ENCODE results near the gene HES7.
A peak's percentile ranks its signal among the peaks of the same experiment; 100 is the strongest.

Gene HES7

GRCh38 chr17:8082292-8082691, 41.6 kb downstream of the HES7 start:
- Histone ChIP-seq H2AFZ (ENCODE audit: low read depth, low read length) (no peak overlapping the region), H3K4me2 (ENCODE audit: low read length) (no peak overlapping the region), H4K20me1 (ENCODE audit: insufficient read depth, low read length) (no peaks in the 10 kb centered on the region), H3K36me3 (replicated peaks; ENCODE audit: low read depth, low read length) (no peaks in the 10 kb centered on the region), H3K79me2 (ENCODE audit: low read length) (no peaks in the 10 kb centered on the region), H3K4me3 (ENCODE audit: low read length) (no peak overlapping the region), H3K4me1 (ENCODE audit: low read length) (peaks cover 5% of the 10 kb centered on the region), H3K9me3 (ENCODE audit: insufficient read depth, low read length) (no peaks in the 10 kb centered on the region), H3K27me3 (ENCODE audit: low read depth, low read length) (0 out of 2 replicates have a peak, but pooled peaks cover 5% of the 10 kb centered on the region), H3K27ac (ENCODE audit: low read length) (no peak overlapping the region), H3K9ac (ENCODE audit: low read length) (no peak overlapping the region)
- TF ChIP-seq EZH2phosphoT487 (IDR thresholded peaks at IDR 0.05; ENCODE audit: low read depth), result no peak
- no peak for TF ChIP-seq CTCF (IDR thresholded peaks at IDR 0.05; ENCODE audit: low read depth, low read length)

GRCh38 chr17:8081876-8082275, 42.0 kb downstream of the HES7 start:
- Histone ChIP-seq H2AFZ (ENCODE audit: low read depth, low read length) (no peak overlapping the region), H3K4me2 (ENCODE audit: low read length) (no peak overlapping the region), H3K27me3 (ENCODE audit: low read depth, low read length) (0 out of 2 replicates have a peak, but pooled peaks cover 5% of the 10 kb centered on the region), H3K4me3 (ENCODE audit: low read length) (no peak overlapping the region), H3K36me3 (replicated peaks; ENCODE audit: low read depth, low read length) (no peaks in the 10 kb centered on the region), H3K4me1 (ENCODE audit: low read length) (peaks cover 5% of the 10 kb centered on the region), H3K9me3 (ENCODE audit: insufficient read depth, low read length) (no peaks in the 10 kb centered on the region), H3K27ac (ENCODE audit: low read length) (no peak overlapping the region), H4K20me1 (ENCODE audit: insufficient read depth, low read length) (no peaks in the 10 kb centered on the region), H3K9ac (ENCODE audit: low read length) (no peak overlapping the region), H3K79me2 (ENCODE audit: low read length) (no peaks in the 10 kb centered on the region)
- TF ChIP-seq EZH2phosphoT487 (IDR thresholded peaks at IDR 0.05; ENCODE audit: low read depth), result no peak
- no peak for TF ChIP-seq CTCF (IDR thresholded peaks at IDR 0.05; ENCODE audit: low read depth, low read length)

- no peak overlapping the region for H3K4me2 ChIP-seq (ENCODE audit: low read length)
Observed at GRCh38 chr17:8080799-8081219, 43.1 kb downstream of the HES7 start.

DNA sequence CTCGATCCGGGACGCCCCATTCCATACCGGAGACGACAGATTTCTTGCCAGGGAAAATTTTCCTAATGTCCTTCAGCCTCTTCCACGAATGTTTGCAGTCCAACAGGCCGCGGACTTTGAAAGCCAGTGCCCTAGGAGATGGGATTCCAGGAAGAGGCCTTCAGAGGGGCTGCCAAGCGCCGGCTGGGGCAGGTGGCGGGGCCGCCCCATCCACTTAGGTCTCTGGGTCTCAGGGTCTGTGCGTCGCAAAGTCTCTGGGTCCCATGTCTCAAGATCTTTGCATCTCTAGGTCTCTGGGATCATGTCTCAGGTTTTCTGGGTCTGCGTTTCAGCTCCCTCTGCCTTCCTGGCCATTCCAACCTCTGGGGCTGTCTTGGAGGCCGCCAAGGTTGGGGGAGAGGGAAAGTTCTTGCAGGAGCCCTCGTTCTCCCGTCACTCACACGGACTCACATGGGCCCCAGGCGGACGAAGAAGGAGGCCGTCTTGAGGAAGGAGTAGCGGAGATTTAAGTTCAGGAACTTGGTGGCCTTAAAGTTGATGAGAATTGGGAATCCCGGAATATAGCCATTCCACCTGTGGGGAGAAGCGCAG, 43.6 kb downstream of the HES7 start:
- Histone ChIP-seq H3K79me2 (ENCODE audit: low read length) (no peaks in the 10 kb centered on the region), H3K9me3 (ENCODE audit: insufficient read depth, low read length) (no peaks in the 10 kb centered on the region), H3K4me3 (ENCODE audit: low read length) (peak overlapping the region; percentile 73), H3K9ac (ENCODE audit: low read length) (peak overlapping the region; percentile 44; the same call in 1 of the 2 replicates), H2AFZ (ENCODE audit: low read depth, low read length) (peak overlapping the region; percentile 85), H3K4me1 (ENCODE audit: low read length) (peaks cover 5% of the 10 kb centered on the region), H3K36me3 (replicated peaks; ENCODE audit: low read depth, low read length) (no peaks in the 10 kb centered on the region), H4K20me1 (ENCODE audit: insufficient read depth, low read length) (no peaks in the 10 kb centered on the region), H3K27me3 (ENCODE audit: low read depth, low read length) (0 out of 2 replicates have a peak, but pooled peaks cover 5% of the 10 kb centered on the region), H3K27ac (ENCODE audit: low read length) (no peak overlapping the region), H3K4me2 (ENCODE audit: low read length) (peak overlapping the region; percentile 93)
- TF ChIP-seq EZH2phosphoT487 (IDR thresholded peaks at IDR 0.05; ENCODE audit: low read depth) (no peak), CTCF (IDR thresholded peaks at IDR 0.05; ENCODE audit: low read depth, low read length) (no peak)

More at GRCh38 chr17:8080799-8081219, 43.1 kb downstream of the HES7 start:
- Histone ChIP-seq H3K9ac (ENCODE audit: low read length) (no peak overlapping the region), H2AFZ (ENCODE audit: low read depth, low read length) (no peak overlapping the region), H3K4me1 (ENCODE audit: low read length) (peaks cover 5% of the 10 kb centered on the region), H3K4me3 (ENCODE audit: low read length) (no peak overlapping the region), H3K9me3 (ENCODE audit: insufficient read depth, low read length) (no peaks in the 10 kb centered on the region), H3K36me3 (replicated peaks; ENCODE audit: low read depth, low read length) (no peaks in the 10 kb centered on the region), H3K27ac (ENCODE audit: low read length) (no peak overlapping the region), H4K20me1 (ENCODE audit: insufficient read depth, low read length) (no peaks in the 10 kb centered on the region), H3K79me2 (ENCODE audit: low read length) (no peaks in the 10 kb centered on the region), H3K27me3 (ENCODE audit: low read depth, low read length) (0 out of 2 replicates have a peak, but pooled peaks cover 5% of the 10 kb centered on the region)
- TF ChIP-seq EZH2phosphoT487 (IDR thresholded peaks at IDR 0.05; ENCODE audit: low read depth), result no peak
- no peak for TF ChIP-seq CTCF (IDR thresholded peaks at IDR 0.05; ENCODE audit: low read depth, low read length)
